Fibroblast of lung (primary cell): ENCODE results near the gene TGM2.

Experiments
- CTCF ChIP-seq, 2 donors: IDR thresholded peaks in 1 of 2; conservative IDR thresholded peaks in 1 of 2; 1 replicate in 1 of 2; 2 replicates in 1 of 2; pipeline ENCODE4 v1.5.1; 2011 to 2012; ENCODE audit warnings: low read length in 2 of 2, control low read depth in 1 of 2, inconsistent platforms in 1 of 2, low read depth in 1 of 2, mild to moderate bottlenecking in 1 of 2
- EZH2 ChIP-seq: IDR thresholded peaks from 2 replicates; pipeline ENCODE4 v1.5.1; 2012; ENCODE audit warnings: low read length, control low read depth, mild to moderate bottlenecking; ENCODE audit errors: missing control alignments

DNA sequence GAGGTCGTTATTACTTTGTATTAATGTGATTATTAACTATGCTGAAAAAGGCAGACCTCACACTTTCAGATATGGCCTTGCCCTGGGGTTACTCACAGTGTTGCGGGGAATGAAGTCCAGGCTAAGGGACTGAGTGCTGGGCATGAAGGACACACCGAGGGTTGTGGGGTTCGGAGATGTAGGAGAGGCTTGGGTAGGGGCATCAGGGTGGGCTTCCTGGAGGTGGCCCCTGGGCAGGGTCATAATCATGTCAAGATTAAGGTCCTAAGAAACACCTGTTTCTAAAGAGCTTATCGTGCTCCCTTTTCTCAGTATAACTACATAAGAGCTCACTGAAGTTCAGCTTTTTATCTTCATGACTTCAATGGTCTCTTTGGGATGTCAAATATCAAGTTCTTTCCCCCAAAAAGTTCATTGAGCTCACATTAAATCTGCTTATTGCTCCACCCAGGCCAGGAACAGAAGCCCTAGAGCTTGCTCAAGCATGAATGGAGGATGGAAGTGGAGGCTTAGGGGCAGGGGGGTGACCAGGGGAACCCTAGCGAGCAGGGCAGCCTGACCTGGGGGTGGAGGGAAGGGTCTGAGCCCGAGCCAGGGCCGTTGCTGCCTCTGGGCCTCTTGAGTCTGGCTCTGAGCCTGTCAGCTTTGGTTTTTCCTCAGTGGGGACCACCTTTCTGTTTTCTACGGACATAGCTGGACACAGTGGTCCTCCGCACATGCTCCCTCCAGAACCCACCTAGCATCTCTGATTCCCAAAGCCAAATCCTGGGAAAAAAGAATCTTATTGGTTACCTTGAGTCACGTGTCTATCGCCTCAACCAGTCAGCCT, 37.3 kb upstream of the TGM2 start:
- no peak for TF ChIP-seq CTCF (conservative IDR thresholded peaks at IDR 0.05 in 1 of 2, IDR thresholded peaks at IDR 0.05 in 1 of 2; ENCODE audit: low read depth in 1 of 2, low read length in 2 of 2)
- no peak for TF ChIP-seq EZH2
